ENCODE results near the gene BATF. TPM values are rescaled to one million over a fixed set of nuclear protein-coding genes. Genes with fewer than 3 reads are reported as not detected.

BATF gene
- total RNA-seq, 1 experiment from 2014 or later = 55.7 TPM

GRCh38 chr14:75591331-75591946 lies 69.2 kb downstream of the BATF start:
- ChIA-PET POLR2A (ENCODE audit: unreplicated experiment) (interaction anchor here (0.7 kb wide), 1 partner anchor 541 kb away, joined by 4 read pairs; no protein-coding TSS in a partner anchor), CTCF (no interaction called here)
- Histone ChIP-seq H2AFZ (no peak overlapping the region), H3F3A (ENCODE audit: insufficient read depth, low read depth) (no peaks in the 10 kb centered on the region), H3K4me2 (no peak overlapping the region), H4K20me1 (ENCODE audit: insufficient read depth) (no peaks in the 10 kb centered on the region), H3K79me2 (ENCODE audit: low read depth) (no peaks in the 10 kb centered on the region), H3K27ac (no peak overlapping the region), H3K9me2 (ENCODE audit: insufficient read depth) (no peaks in the 10 kb centered on the region), H3K27me3 (ENCODE audit: insufficient read depth, low read depth) (no peaks in the 10 kb centered on the region), H3K4me1 (replicated peaks; ENCODE audit: insufficient read depth) (no peaks in the 10 kb centered on the region), H3K9me3 (ENCODE audit: insufficient read depth, low read depth) (peaks cover 11% of the 10 kb centered on the region), H3K36me3 (ENCODE audit: low read depth) (no peaks in the 10 kb centered on the region), H3K4me3 (no peak overlapping the region)
- DNase-seq = no peak
- no peak; the same call in 1 of the 2 replicates for TF ChIP-seq CTCF (conservative IDR thresholded peaks at IDR 0.05)
- no peak for TF ChIP-seq EZH2 (IDR thresholded peaks at IDR 0.05; ENCODE audit: low read depth)
- intact Hi-C loops (cut with micrococcal nuclease; ENCODE audit: unreplicated experiment) = no loop called here
- no TSS peak for BruUV-seq (replicated peaks)

DNA sequence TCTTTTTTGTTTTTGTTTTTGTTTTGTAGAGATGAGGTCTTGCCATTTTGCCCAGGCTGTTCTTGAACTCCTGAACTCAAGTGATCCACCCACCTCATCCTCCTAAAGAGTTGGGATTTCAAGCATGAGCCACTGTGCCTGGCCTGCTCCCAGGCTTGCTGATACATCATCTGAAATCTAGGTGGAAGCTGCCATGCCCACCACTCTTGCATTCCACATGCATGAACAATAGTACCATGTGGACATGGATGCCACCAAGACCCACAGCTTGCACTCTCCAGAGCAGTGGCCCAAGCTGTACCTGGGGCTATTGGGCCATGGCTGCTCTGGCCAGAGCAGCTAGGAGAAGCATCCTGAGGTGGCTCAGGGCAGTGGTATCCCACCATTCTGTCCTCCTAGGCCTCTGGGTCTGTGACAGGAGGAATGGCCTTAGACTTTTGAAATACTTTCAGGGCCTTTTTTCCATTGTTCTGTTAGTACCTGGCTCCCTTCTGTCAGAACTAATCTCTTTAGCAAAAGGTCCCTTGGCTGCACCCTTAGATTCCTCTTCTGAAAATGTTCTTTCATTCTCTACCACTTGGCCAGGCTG lies 69.8 kb downstream of the BATF start:
- intact Hi-C loops (cut with micrococcal nuclease; ENCODE audit: unreplicated experiment) = no loop called here
- no peak for DNase-seq
- Histone ChIP-seq H3K9me2 (ENCODE audit: insufficient read depth) (no peaks in the 10 kb centered on the region), H3K36me3 (ENCODE audit: low read depth) (no peaks in the 10 kb centered on the region), H3K27me3 (ENCODE audit: insufficient read depth, low read depth) (no peaks in the 10 kb centered on the region), H3K4me3 (no peak overlapping the region), H3K79me2 (ENCODE audit: low read depth) (no peaks in the 10 kb centered on the region), H4K20me1 (ENCODE audit: insufficient read depth) (no peaks in the 10 kb centered on the region), H3K9me3 (ENCODE audit: insufficient read depth, low read depth) (peaks cover 11% of the 10 kb centered on the region), H2AFZ (no peak overlapping the region), H3K4me2 (no peak overlapping the region), H3K4me1 (replicated peaks; ENCODE audit: insufficient read depth) (no peaks in the 10 kb centered on the region), H3F3A (ENCODE audit: insufficient read depth, low read depth) (no peaks in the 10 kb centered on the region), H3K27ac (no peak overlapping the region)
- no TSS peak for BruUV-seq (replicated peaks)
- TF ChIP-seq EZH2 (IDR thresholded peaks at IDR 0.05; ENCODE audit: low read depth) (no peak), CTCF (conservative IDR thresholded peaks at IDR 0.05) (no peak)
- ChIA-PET POLR2A (ENCODE audit: unreplicated experiment) (interaction anchor here (0.7 kb wide), 1 partner anchor 540 kb away, joined by 4 read pairs; no protein-coding TSS in a partner anchor), CTCF (no interaction called here)

DNA sequence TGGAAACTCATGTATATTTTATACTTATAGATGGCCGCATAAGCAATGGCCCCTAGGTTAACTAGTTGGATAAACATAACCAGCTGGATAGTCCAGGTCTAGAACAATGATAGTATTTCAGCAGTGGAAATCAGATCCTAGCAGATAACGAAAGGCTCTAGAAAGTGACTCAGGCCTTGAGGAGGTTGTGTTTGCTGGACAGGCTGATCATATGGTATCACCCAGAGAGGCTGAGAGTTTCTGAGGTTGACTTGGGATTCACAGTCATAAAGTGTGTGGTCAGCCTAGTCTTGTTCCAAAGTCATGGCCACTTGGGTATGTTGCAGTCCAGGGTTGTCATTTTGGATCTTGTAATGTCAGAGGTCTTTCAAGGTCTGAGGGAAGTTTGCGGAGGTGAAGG lies 73.0 kb downstream of the BATF start:
- Histone ChIP-seq H3K27ac (no peak overlapping the region), H3K79me2 (ENCODE audit: low read depth) (no peaks in the 10 kb centered on the region), H4K20me1 (ENCODE audit: insufficient read depth) (no peaks in the 10 kb centered on the region), H3K9me2 (ENCODE audit: insufficient read depth) (no peaks in the 10 kb centered on the region), H3K27me3 (ENCODE audit: insufficient read depth, low read depth) (no peaks in the 10 kb centered on the region), H3K36me3 (ENCODE audit: low read depth) (no peaks in the 10 kb centered on the region), H2AFZ (no peak overlapping the region), H3K9me3 (ENCODE audit: insufficient read depth, low read depth) (peaks cover 11% of the 10 kb centered on the region), H3K4me3 (no peak overlapping the region), H3K4me2 (no peak overlapping the region), H3F3A (ENCODE audit: insufficient read depth, low read depth) (no peaks in the 10 kb centered on the region), H3K4me1 (replicated peaks; ENCODE audit: insufficient read depth) (no peaks in the 10 kb centered on the region)
- ChIA-PET CTCF (no interaction called here), POLR2A (ENCODE audit: unreplicated experiment) (no interaction called here)
- DNase-seq = no peak
- TF ChIP-seq EZH2 (IDR thresholded peaks at IDR 0.05; ENCODE audit: low read depth) = no peak
- TF ChIP-seq CTCF (conservative IDR thresholded peaks at IDR 0.05) = no peak
- BruUV-seq (replicated peaks) = no TSS peak
- intact Hi-C loops (cut with micrococcal nuclease; ENCODE audit: unreplicated experiment) = no loop called here

Other genes with a start within 250 kb of the BATF start
- gene FOS, start 243.6 kb upstream of the BATF start, total RNA-seq (2021) = 84.6 and 154 TPM in 2 replicates
- 186 and 300 TPM in 2 replicates for gene JDP2, start 94.4 kb upstream of the BATF start, total RNA-seq (2021)
- gene FLVCR2, start 56.2 kb downstream of the BATF start, total RNA-seq (2021) = 12.4 and 35.7 TPM in 2 replicates
- gene ERG28, start 138.4 kb downstream of the BATF start, total RNA-seq (2021) = 25.2 and 32.5 TPM in 2 replicates
- gene TTLL5, start 138.8 kb downstream of the BATF start, total RNA-seq (2021) = 60.3 and 75.3 TPM in 2 replicates